Raji (cell line): ENCODE measurements around the gene KCTD4.

Experiments used
- POLR2A ChIP-seq: IDR thresholded peaks from 2 replicates; pipeline ENCODE4 v1.6.1; 2011; ENCODE audit warnings: low read depth, low read length, control low read depth; ENCODE audit not compliant: insufficient read depth

KCTD4 gene

DNA sequence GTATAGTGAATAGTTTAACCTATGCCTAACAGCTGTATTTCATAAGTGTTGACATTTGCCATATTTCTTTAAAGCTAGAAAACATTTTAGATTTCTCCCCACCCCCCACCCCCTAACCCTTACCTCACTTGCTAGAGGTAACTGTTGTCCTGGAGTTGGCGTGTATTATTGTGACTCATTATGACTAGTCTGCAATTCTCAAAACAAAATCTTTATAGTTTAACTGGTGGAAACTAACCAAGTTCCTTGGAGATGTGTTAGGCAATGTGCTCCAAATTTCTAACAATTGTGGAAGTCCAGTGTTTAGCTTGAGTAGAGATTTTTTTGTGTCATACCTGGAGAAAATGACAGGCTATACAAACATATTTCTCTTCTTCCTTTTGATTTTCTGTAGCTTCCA lies 38.0 kb downstream of the KCTD4 start:
- no peak for TF ChIP-seq POLR2A

DNA sequence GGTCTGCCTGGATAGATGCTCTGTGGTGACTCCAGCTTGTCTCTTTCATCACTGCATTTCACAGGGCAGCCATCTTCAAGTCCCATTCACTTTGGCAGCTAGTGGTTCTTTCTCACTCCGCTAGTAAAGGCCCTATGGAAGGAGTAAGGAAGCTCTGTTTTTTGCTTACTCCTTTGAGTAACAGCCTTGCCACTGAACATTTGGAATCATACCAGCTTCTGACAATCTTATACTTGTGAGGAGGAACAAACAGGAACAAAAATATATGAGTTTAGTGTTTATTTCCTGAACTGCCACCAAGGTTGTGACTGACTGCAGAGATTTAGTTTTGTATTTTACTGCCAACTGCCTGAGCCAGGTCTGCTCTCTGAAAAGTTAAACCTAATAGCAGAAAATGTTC lies 38.7 kb downstream of the KCTD4 start:
- no peak for TF ChIP-seq POLR2A

DNA sequence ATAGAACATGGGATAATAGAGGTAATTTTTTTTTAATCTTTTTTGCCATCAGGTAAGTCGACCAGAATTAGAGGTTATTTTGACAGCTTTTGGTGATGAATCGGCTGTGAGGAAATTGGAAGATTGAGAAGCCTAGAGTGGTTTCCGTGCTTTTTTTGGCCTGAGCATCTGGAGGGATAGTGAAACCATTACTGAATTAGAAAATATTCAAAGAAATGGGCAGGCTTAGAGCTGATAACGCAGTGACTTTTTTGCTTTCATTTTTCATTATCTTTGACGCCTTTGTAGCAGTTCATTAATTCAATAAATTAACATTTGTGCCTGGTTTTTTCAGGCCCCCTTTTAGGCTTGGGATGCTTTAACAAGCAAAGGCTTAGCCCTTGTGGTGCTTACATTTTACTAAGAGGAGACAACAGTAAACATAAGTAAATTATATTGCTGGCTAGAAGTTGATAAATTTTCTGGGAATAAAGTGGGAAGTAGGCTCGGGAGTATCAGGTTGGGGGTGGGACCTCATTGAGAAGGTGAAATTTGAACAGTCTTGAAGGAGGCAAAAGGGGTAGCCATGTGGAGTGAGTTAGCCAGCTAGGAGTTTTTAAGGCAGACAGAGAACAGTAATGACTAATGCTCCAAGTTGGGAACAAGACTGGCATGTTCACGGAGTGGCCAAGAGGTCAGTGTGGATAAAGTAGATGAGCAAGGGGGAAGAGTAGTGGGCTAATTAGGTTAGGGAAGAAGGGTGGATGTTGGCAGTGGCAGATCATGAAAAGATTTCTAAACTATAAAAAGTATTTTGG lies 44.1 kb downstream of the KCTD4 start:
- no peak for TF ChIP-seq POLR2A

DNA sequence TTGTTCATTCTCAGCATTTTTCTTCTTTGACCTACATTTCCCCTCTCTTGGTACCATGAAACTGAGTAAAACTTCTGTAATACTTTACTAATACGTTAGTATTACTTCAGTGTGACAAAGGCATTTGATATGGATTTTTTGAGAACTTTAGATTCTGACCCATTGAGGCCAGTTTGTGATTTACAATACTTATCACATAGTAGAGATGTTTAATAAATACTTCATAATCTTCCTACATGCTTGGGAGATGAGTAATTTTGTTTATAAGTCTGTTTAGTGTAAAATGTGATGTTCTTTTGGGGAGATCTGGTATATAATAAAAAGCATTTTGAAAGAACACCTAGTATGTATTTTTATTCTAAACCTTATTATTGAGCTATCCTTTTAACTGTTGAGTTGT lies 50.9 kb downstream of the KCTD4 start:
- TF ChIP-seq POLR2A: no peak

DNA sequence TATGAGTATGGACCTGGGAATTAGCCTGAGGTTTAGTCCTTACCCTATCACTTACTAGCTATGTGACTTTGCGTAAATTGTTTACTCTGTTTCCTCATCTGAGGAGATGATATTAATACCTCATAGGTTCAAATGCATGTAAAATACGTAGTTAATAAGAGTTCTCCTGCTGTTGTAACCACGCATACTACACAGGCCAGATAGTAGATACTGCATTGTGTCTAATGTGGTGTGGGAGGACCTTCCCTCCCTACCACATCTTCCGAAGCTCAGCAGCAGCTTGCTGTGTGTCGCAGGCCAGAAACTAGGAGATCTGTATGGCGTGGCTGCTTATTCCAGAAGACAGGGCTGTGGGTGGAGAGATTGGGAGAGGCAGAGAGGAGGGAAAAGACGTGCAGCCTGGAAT lies 57.5 kb downstream of the KCTD4 start:
- TF ChIP-seq POLR2A: no peak
